Upper lobe of left lung (tissue), 6 donors: ENCODE data around the gene CHST11. TPM values are rescaled to one million over a fixed set of nuclear protein-coding genes. Genes with fewer than 3 reads are reported as not detected.
A peak's percentile ranks its signal among the peaks of the same experiment; 100 is the strongest.

ENCODE experiments used
- ATAC-seq, 2 donors: fragments of 200-7000 bp; cut with Tn5 transposase; one replicate each; pipeline ENCODE4 v1.9.1; 2022; ENCODE audit warnings: mild to moderate bottlenecking in 2 of 2, moderate library complexity in 2 of 2; ENCODE audit not compliant: low FRiP score in 2 of 2
- DNase-seq, 2 donors: peaks; one replicate each; pipeline ENCODE4 v3.0.0-alpha.2; 2019 to 2020
- H3K27ac ChIP-seq, 4 donors: fragments of 200-600 bp; sonication (generic); one replicate each; pipeline ENCODE4 v1.5.1; 2016 to 2019
- H3K27me3 ChIP-seq, 4 donors: fragments of 200-600 bp; sonication (generic); one replicate each; pipeline ENCODE4 v1.5.1; 2017 to 2019
- H3K36me3 ChIP-seq, 4 donors: fragments of 200-600 bp; sonication (generic); one replicate each; pipeline ENCODE4 v1.5.1; 2016 to 2019
- H3K4me1 ChIP-seq, 4 donors: fragments of 200-600 bp; sonication (generic); one replicate each; pipeline ENCODE4 v1.5.1; 2018 to 2019
- H3K4me3 ChIP-seq, 4 donors: fragments of 200-600 bp; sonication (generic); one replicate each; pipeline ENCODE4 v1.5.1; 2017 to 2019; ENCODE audit warnings: mild to moderate bottlenecking in 2 of 4, moderate library complexity in 1 of 4
- H3K9me3 ChIP-seq, 4 donors: fragments of 200-600 bp; sonication (generic); one replicate each; pipeline ENCODE4 v1.5.1; 2018 to 2019
- EP300 ChIP-seq, 4 donors: sonication (generic); formaldehyde crosslinking; IDR thresholded peaks; one replicate each; pipeline ENCODE4 v1.5.1; 2017; ENCODE audit warnings: antibody characterized with exemption in 4 of 4, control low read depth in 2 of 4
- POLR2A ChIP-seq, 4 donors: fragments of 450-650 bp; IDR thresholded peaks; one replicate each; pipeline ENCODE4 v1.5.1; 2016 to 2017; ENCODE audit warnings: antibody characterized with exemption in 4 of 4, mild to moderate bottlenecking in 2 of 4
- POLR2AphosphoS5 ChIP-seq, 2 donors: sonication (generic); formaldehyde crosslinking; IDR thresholded peaks; one replicate each; pipeline ENCODE4 v1.5.1; 2017; ENCODE audit warnings: antibody characterized with exemption in 2 of 2
- WGBS, 2 donors: methylation state at CpG; one replicate each; pipeline ENCODE4 v1.1.5; 2017 to 2018; 5-methylcytosine and 5-hydroxymethylcytosine counted together
- total RNA-seq, 6 donors: library from RNA; depleted of rRNA in 4 of 6; stranded (reverse); fragments of >200 nt in 4 of 6; gene quantifications; one replicate each; pipeline versions ENCODE4 v1.1.0 to v1.2.1, GENCODE V29; 2016 to 2021
- TF ChIP-seq, protein P1 (sequence below), 6 experiments: fragments of 450-650 bp in 4 of 6; fragments of 200-600 bp in 2 of 6; sonication (generic) in 2 of 6; IDR thresholded peaks; one replicate each; pipeline ENCODE4 v1.5.1; 2016 to 2019; ENCODE audit warnings: antibody characterized with exemption in 6 of 6
- donor health status: DM: no; HTN: no; CAD: no; lungs with moderate emphysema.
- donor health status: DM: no; HTN: yes; CAD: no; lungs with severe emphysema.

The CHST11 gene
- total RNA-seq, 6 donors from 2014 or later: 40.4 to 234 (median 58.4) TPM

DNA sequence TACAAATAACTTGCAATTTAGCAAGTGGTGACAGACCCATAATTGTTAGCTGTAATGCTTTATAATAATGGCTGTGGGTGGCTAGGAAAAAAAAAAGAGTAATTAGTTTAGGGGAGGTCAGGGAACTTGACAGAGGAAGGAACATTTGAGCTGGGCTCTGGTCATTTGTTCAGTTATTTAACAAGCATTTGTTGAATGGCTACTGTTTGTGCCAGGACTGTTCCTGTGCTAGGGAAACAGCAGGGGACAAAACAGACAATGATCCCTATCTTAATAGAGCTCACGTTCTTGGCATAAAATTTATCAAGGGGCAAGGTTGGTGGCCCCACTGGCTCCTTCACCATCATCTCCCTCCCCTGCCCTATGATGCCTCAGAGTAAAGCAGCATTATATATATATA, 18.5 kb downstream of the CHST11 start:
- no peaks in the 10 kb centered on the region for H3K36me3 ChIP-seq
- no peaks in the 10 kb centered on the region for H3K27me3 ChIP-seq
- no peaks in the 10 kb centered on the region for H3K9me3 ChIP-seq
- H3K27ac ChIP-seq: no peak overlapping the region
- TF ChIP-seq EP300 (IDR thresholded peaks at IDR 0.05): no peak
- TF ChIP-seq POLR2AphosphoS5 (IDR thresholded peaks at IDR 0.05): no peak
- TF ChIP-seq, protein P1, sequence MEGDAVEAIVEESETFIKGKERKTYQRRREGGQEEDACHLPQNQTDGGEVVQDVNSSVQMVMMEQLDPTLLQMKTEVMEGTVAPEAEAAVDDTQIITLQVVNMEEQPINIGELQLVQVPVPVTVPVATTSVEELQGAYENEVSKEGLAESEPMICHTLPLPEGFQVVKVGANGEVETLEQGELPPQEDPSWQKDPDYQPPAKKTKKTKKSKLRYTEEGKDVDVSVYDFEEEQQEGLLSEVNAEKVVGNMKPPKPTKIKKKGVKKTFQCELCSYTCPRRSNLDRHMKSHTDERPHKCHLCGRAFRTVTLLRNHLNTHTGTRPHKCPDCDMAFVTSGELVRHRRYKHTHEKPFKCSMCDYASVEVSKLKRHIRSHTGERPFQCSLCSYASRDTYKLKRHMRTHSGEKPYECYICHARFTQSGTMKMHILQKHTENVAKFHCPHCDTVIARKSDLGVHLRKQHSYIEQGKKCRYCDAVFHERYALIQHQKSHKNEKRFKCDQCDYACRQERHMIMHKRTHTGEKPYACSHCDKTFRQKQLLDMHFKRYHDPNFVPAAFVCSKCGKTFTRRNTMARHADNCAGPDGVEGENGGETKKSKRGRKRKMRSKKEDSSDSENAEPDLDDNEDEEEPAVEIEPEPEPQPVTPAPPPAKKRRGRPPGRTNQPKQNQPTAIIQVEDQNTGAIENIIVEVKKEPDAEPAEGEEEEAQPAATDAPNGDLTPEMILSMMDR (IDR thresholded peaks at IDR 0.05): no peak
- TF ChIP-seq POLR2A (IDR thresholded peaks at IDR 0.05): no peak
- 39 to 44% methylated on average over 1 of the region's 1 CpG for WGBS, 2 donors
- no peak overlapping the region for H3K4me3 ChIP-seq
- ATAC-seq: no peak
- no peak for DNase-seq
- peaks cover 16 to 50% (median 44%) of the 10 kb centered on the region in 4 donors for H3K4me1 ChIP-seq

DNA sequence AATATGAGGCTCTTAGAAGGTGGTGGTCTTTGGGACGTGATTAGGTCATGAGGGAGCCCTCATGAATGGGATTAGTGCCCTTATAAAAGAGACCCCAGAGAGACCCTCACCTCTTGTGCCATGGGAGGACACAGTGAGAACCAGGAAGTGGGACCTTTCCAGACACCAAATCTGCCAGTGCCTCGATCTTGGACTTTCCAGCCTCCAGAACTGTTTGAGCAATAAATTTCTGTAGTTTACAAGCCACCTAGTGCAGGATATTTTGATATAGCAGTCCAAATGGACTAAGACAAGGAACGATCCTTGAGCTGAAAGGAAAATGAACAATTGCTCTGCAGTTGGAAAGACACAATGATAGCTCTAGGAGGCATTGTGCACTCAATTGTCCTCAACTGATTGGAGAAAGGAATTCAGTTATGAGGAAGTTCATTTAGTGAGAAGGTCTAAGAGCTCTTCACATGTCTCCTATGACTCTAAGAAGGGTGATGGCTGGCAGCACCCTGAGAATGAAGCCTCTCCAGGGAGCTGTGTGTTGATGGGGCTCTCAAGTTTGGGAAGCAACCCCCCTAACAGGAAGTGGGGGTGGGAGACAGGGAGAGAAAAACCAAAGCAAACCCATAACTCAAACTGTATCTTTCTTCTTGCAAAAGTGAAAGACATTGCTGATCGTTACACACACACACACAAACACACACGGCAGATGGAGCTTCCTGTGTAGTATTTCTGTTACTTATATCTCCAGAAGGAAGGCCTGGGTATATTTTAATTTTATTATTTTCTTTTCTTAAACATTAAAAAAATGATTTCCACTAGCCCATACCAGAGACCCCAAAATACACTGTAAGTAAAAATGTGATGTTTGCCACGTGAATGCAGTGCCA, 21.0 kb downstream of the CHST11 start:
- DNase-seq: no peak
- Histone ChIP-seq H3K4me3 (peak overlapping the region in 1 of 4 donors; percentile 18), H3K36me3 (peaks cover 0 to 2% (median 0%) of the 10 kb centered on the region in 4 donors), H3K9me3 (no peaks in the 10 kb centered on the region), H3K4me1 (peaks cover 16 to 54% (median 37%) of the 10 kb centered on the region in 4 donors), H3K27me3 (no peaks in the 10 kb centered on the region), H3K27ac (peak overlapping the region; percentile 23 to 65 (median 44))
- TF ChIP-seq POLR2A (IDR thresholded peaks at IDR 0.05) (no peak), EP300 (IDR thresholded peaks at IDR 0.05) (no peak), POLR2AphosphoS5 (IDR thresholded peaks at IDR 0.05) (no peak)
- TF ChIP-seq, protein P1 (IDR thresholded peaks at IDR 0.05): no peak
- WGBS, 2 donors: 55 to 57% methylated on average over 6 of the region's 6 CpGs
- ATAC-seq: peak in 1 of 2 donors; percentile 40

DNA sequence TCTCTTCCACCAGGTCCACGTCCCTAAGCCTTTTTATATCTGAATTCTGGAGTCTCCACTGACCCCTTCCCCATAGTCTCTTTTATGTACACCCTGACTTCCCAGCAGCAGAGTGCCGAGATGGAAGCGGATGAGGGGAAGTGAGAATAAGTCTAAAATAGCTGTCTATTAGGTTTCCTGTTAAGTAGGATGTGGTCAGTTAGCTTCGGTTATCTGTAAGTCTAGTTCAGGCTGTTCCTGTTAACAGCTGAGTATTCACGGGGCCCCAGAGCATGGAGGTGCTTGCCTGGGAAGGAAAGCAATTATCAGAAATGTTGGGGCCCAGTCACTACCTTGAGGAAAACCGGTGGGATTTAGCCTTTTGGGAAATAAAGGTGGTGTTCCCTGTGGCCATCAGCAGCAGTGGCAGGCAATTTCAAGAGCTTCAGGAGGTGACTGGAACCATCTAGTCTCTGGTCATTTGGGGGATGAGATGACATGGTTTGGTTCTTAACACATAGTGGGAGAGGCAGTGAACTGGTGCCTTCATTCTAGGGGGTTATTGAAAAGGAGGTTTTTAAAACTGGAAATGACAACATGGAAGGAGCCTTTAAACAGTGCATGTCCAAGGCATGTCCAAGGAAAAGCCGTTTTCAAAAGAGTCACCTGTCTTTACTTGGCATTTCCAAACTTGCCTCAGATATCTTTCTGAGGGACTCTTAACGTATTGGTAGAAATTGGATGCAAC, 21.8 kb downstream of the CHST11 start:
- Histone ChIP-seq H3K4me3 (peak overlapping the region in 1 of 4 donors; percentile 18), H3K36me3 (peaks cover 0 to 3% (median 0%) of the 10 kb centered on the region in 4 donors), H3K27ac (peak overlapping the region; percentile 23 to 65 (median 44)), H3K27me3 (no peaks in the 10 kb centered on the region), H3K9me3 (no peaks in the 10 kb centered on the region), H3K4me1 (peaks cover 19 to 46% (median 29%) of the 10 kb centered on the region in 4 donors)
- DNase-seq: peak in 1 of 2 donors; percentile 41
- 49 to 55% methylated on average over 8 of the region's 8 CpGs for WGBS, 2 donors
- peak; percentile 71 to 78 for ATAC-seq
- TF ChIP-seq, protein P1 (IDR thresholded peaks at IDR 0.05): no peak
- TF ChIP-seq EP300 (IDR thresholded peaks at IDR 0.05) (peak in 1 of 4 donors; percentile 39), POLR2A (IDR thresholded peaks at IDR 0.05) (peak in 1 of 4 donors; percentile 48), POLR2AphosphoS5 (IDR thresholded peaks at IDR 0.05) (peak in 1 of 2 donors; percentile 46)

DNA sequence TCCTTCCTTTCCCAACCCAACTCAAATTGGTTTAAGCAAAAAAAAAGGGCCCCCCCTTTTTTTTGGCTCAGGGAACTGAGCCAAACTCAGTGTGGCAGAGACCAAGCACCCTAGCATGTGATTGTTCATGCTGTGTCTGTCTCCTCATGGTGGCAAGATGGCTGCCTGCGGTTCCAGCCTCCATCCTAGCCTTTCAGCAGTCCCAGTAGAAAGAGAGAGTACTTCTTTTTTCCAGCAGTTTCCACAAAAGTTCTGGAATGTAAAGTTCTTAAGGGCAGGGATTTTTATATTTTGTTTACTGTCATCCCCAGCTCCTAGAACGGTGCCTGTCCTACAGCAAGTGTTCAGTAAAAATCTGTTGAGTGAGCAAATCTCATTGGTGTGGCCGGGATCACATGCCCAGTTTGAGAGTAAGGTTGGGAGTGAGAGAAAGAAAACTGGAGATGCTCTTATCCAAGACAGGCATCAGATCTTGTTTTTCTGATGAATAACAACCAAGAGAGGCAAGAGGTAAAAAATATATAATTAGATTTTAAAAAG, 22.4 kb downstream of the CHST11 start:
- H3K4me1 ChIP-seq: peaks cover 19 to 43% (median 25%) of the 10 kb centered on the region in 4 donors

More for the DNA sequence above, 22.4 kb downstream of the CHST11 start:
- Histone ChIP-seq H3K27ac (peak overlapping the region; percentile 23 to 65 (median 44)), H3K36me3 (peaks cover 0 to 3% (median 0%) of the 10 kb centered on the region in 4 donors), H3K27me3 (no peaks in the 10 kb centered on the region), H3K4me3 (no peak overlapping the region), H3K9me3 (no peaks in the 10 kb centered on the region)
- no peak for ATAC-seq
- no peak for DNase-seq
- 93 to 100% methylated on average over 3 of the region's 3 CpGs for WGBS, 2 donors
- TF ChIP-seq POLR2AphosphoS5 (IDR thresholded peaks at IDR 0.05): no peak
- TF ChIP-seq, protein P1 (IDR thresholded peaks at IDR 0.05): no peak
- no peak for TF ChIP-seq EP300 (IDR thresholded peaks at IDR 0.05)
- TF ChIP-seq POLR2A (IDR thresholded peaks at IDR 0.05): no peak
